Medulla oblongata (tissue), 1 donor: ENCODE measurements around the gene BLVRA.
A peak's percentile ranks its signal among the peaks of the same experiment; 100 is the strongest.
"Not testable (repeated sequence)": the region's sequence is repeated elsewhere in the genome, so short reads cannot be mapped to it uniquely, and the experiment has no call there.

Source experiments
- DNase-seq: peaks from one replicate; pipeline ENCODE4 v3.0.0-alpha.2; 2015; ENCODE audit errors: extremely low spot score

The BLVRA gene

GRCh38 chr7:43758029-43758821, at the start of gene BLVRA:
Gene BLVRA, plus strand, starts transcription at chr7:43758680. Its CDS starts 12,479 bp downstream, at chr7:43771159.
- peak; percentile 36 for DNase-seq

GRCh38 chr7:43711503-43711902, 47.0 kb upstream of the BLVRA start:
- no peak for DNase-seq

GRCh38 chr7:43715966-43716365, 42.5 kb upstream of the BLVRA start:
- not testable (repeated sequence) for DNase-seq

GRCh38 chr7:43716598-43716997, 41.9 kb upstream of the BLVRA start:
- no peak for DNase-seq

GRCh38 chr7:43721193-43721806, 37.2 kb upstream of the BLVRA start:
- DNase-seq, result peak; percentile 66

- no peak for DNase-seq
Measured at GRCh38 chr7:43723007-43723341, 35.5 kb upstream of the BLVRA start.

- DNase-seq, result no peak
Measured at GRCh38 chr7:43725251-43725650, 33.2 kb upstream of the BLVRA start.

GRCh38 chr7:43726466-43726865, 32.0 kb upstream of the BLVRA start:
- DNase-seq, result no peak

GRCh38 chr7:43727003-43727402, 31.5 kb upstream of the BLVRA start:
- no peak for DNase-seq

GRCh38 chr7:43727494-43727893, 31.0 kb upstream of the BLVRA start:
- no peak for DNase-seq

- peak; percentile 90 for DNase-seq
Measured at GRCh38 chr7:43729214-43729923, 29.1 kb upstream of the BLVRA start, which contains the start of gene COA1. Gene COA1, minus strand, starts transcription at chr7:43729523. Its CDS starts 80,909 bp downstream, at chr7:43648614.

- no peak for DNase-seq
Measured at GRCh38 chr7:43729924-43730248, 28.6 kb upstream of the BLVRA start.

GRCh38 chr7:43731494-43731893, 27.0 kb upstream of the BLVRA start:
- DNase-seq, result not testable (repeated sequence)

GRCh38 chr7:43734575-43735332, 23.7 kb upstream of the BLVRA start:
- not testable (repeated sequence) for DNase-seq

- no peak for DNase-seq
Measured at GRCh38 chr7:43735403-43735801, 23.1 kb upstream of the BLVRA start.

GRCh38 chr7:43735802-43736603, 22.5 kb upstream of the BLVRA start:
- no peak for DNase-seq

- DNase-seq, result no peak
Measured at GRCh38 chr7:43737467-43738127, 20.9 kb upstream of the BLVRA start.

- DNase-seq, result no peak
Measured at GRCh38 chr7:43742692-43743091, 15.8 kb upstream of the BLVRA start.

- DNase-seq, result no peak
Measured at GRCh38 chr7:43747328-43748105, 11.0 kb upstream of the BLVRA start.

GRCh38 chr7:43749383-43749940, 9.0 kb upstream of the BLVRA start:
- no peak for DNase-seq
